Right atrium auricular region (tissue), 2 donors: ENCODE results near the gene MAP1LC3B2. TPM values are rescaled to one million over a fixed set of nuclear protein-coding genes. Genes with fewer than 3 reads are reported as not detected.

Source experiments
- DNase-seq: peaks from one replicate; pipeline ENCODE4 v3.0.0-alpha.2; 2019; ENCODE audit warnings: low spot score
- H3K27ac ChIP-seq, 2 donors: fragments of 200-600 bp; sonication (generic); 1 replicate in 1 of 2; 2 replicates in 1 of 2; pipeline ENCODE4 v1.5.1; 2016 to 2019
- H3K27me3 ChIP-seq, 2 donors: fragments of 200-600 bp; sonication (generic); one replicate each; pipeline versions ENCODE4 v1.5.1 to v1.6.0; 2017 to 2019
- H3K36me3 ChIP-seq: fragments of 200-600 bp; sonication (generic); one replicate; pipeline ENCODE4 v1.5.1; 2016
- H3K4me1 ChIP-seq, 2 donors: fragments of 200-600 bp; sonication (generic); one replicate each; pipeline versions ENCODE4 v1.5.1 to v1.6.0; 2017 to 2019
- H3K4me3 ChIP-seq, 2 donors: fragments of 200-600 bp; sonication (generic); 1 replicate in 1 of 2; 2 replicates in 1 of 2; pipeline ENCODE4 v1.5.1; 2017 to 2019; ENCODE audit warnings: mild to moderate bottlenecking in 1 of 2, moderate library complexity in 1 of 2
- H3K9me3 ChIP-seq, 2 donors: fragments of 200-600 bp; sonication (generic); one replicate each; pipeline ENCODE4 v1.5.1; 2019
- CTCF ChIP-seq, 2 donors: fragments of 200-600 bp; sonication (generic); IDR thresholded peaks; one replicate each; pipeline ENCODE4 v1.5.1; 2019; ENCODE audit warnings: antibody characterized with exemption in 2 of 2
- total RNA-seq, 2 donors: library from RNA; depleted of rRNA; stranded (reverse); fragments of >200 nt; gene quantifications; one replicate each; pipeline ENCODE4 v1.1.0, GENCODE V29; 2016

Gene MAP1LC3B2
- total RNA-seq, 2 donors from 2014 or later, result 1.0 to 1.4 TPM

- no peak for DNase-seq
- Histone ChIP-seq H3K27me3 (no peaks in the 10 kb centered on the region), H3K27ac (no peak overlapping the region), H3K4me1 (peaks cover 0 to 13% of the 10 kb centered on the region in 2 donors), H3K36me3 (no peaks in the 10 kb centered on the region), H3K9me3 (no peaks in the 10 kb centered on the region), H3K4me3 (no peak overlapping the region)
- TF ChIP-seq CTCF (IDR thresholded peaks at IDR 0.05), result no peak
Observed at GRCh38 chr12:116616536-116617248, 57.5 kb downstream of the MAP1LC3B2 start.

- DNase-seq, result no peak
- Histone ChIP-seq H3K4me1 (peaks cover 0 to 13% of the 10 kb centered on the region in 2 donors), H3K27me3 (no peaks in the 10 kb centered on the region), H3K4me3 (no peak overlapping the region), H3K27ac (no peak overlapping the region), H3K36me3 (no peaks in the 10 kb centered on the region), H3K9me3 (peaks cover 3 to 11% of the 10 kb centered on the region in 2 donors)
- no peak for TF ChIP-seq CTCF (IDR thresholded peaks at IDR 0.05)
Observed at GRCh38 chr12:116619246-116619645, 60.1 kb downstream of the MAP1LC3B2 start.

GRCh38 chr12:116620124-116620491 lies 60.9 kb downstream of the MAP1LC3B2 start:
- Histone ChIP-seq H3K9me3 (peaks cover 3 to 11% of the 10 kb centered on the region in 2 donors), H3K4me3 (no peak overlapping the region), H3K4me1 (peaks cover 0 to 13% of the 10 kb centered on the region in 2 donors), H3K27me3 (no peaks in the 10 kb centered on the region), H3K36me3 (no peaks in the 10 kb centered on the region), H3K27ac (no peak overlapping the region)
- no peak for TF ChIP-seq CTCF (IDR thresholded peaks at IDR 0.05)
- no peak for DNase-seq

GRCh38 chr12:116620492-116621191 lies 61.5 kb downstream of the MAP1LC3B2 start:
- H3K9me3 ChIP-seq, result peaks cover 3 to 11% of the 10 kb centered on the region in 2 donors
- no peak overlapping the region for H3K27ac ChIP-seq
- H3K4me1 ChIP-seq, result peaks cover 0 to 13% of the 10 kb centered on the region in 2 donors
- H3K27me3 ChIP-seq, result no peaks in the 10 kb centered on the region
- no peak for TF ChIP-seq CTCF (IDR thresholded peaks at IDR 0.05)
- no peak for DNase-seq
- H3K36me3 ChIP-seq, result no peaks in the 10 kb centered on the region
- no peak overlapping the region for H3K4me3 ChIP-seq

- no peak for TF ChIP-seq CTCF (IDR thresholded peaks at IDR 0.05)
- Histone ChIP-seq H3K4me1 (peaks cover 0 to 13% of the 10 kb centered on the region in 2 donors), H3K36me3 (no peaks in the 10 kb centered on the region), H3K27me3 (no peaks in the 10 kb centered on the region), H3K27ac (no peak overlapping the region), H3K9me3 (peaks cover 3 to 11% of the 10 kb centered on the region in 2 donors), H3K4me3 (no peak overlapping the region)
- no peak for DNase-seq
Observed at GRCh38 chr12:116621194-116621593, 62.0 kb downstream of the MAP1LC3B2 start.
